Right atrium auricular region (tissue), 2 donors: ENCODE data around the gene PSMD1. TPM values are rescaled to one million over a fixed set of nuclear protein-coding genes. Genes with fewer than 3 reads are reported as not detected.

Source experiments
- DNase-seq: peaks from one replicate; pipeline ENCODE4 v3.0.0-alpha.2; 2019; ENCODE audit warnings: low spot score
- H3K27ac ChIP-seq, 2 donors: fragments of 200-600 bp; sonication (generic); 1 replicate in 1 of 2; 2 replicates in 1 of 2; pipeline ENCODE4 v1.5.1; 2016 to 2019
- H3K27me3 ChIP-seq, 2 donors: fragments of 200-600 bp; sonication (generic); one replicate each; pipeline versions ENCODE4 v1.5.1 to v1.6.0; 2017 to 2019
- H3K36me3 ChIP-seq: fragments of 200-600 bp; sonication (generic); one replicate; pipeline ENCODE4 v1.5.1; 2016
- H3K4me1 ChIP-seq, 2 donors: fragments of 200-600 bp; sonication (generic); one replicate each; pipeline versions ENCODE4 v1.5.1 to v1.6.0; 2017 to 2019
- H3K4me3 ChIP-seq, 2 donors: fragments of 200-600 bp; sonication (generic); 1 replicate in 1 of 2; 2 replicates in 1 of 2; pipeline ENCODE4 v1.5.1; 2017 to 2019; ENCODE audit warnings: mild to moderate bottlenecking in 1 of 2, moderate library complexity in 1 of 2
- H3K9me3 ChIP-seq, 2 donors: fragments of 200-600 bp; sonication (generic); one replicate each; pipeline ENCODE4 v1.5.1; 2019
- CTCF ChIP-seq, 2 donors: fragments of 200-600 bp; sonication (generic); IDR thresholded peaks; one replicate each; pipeline ENCODE4 v1.5.1; 2019; ENCODE audit warnings: antibody characterized with exemption in 2 of 2
- total RNA-seq, 2 donors: library from RNA; depleted of rRNA; stranded (reverse); fragments of >200 nt; gene quantifications; one replicate each; pipeline ENCODE4 v1.1.0, GENCODE V29; 2016

Gene PSMD1
- total RNA-seq, 2 donors from 2014 or later, result 53.1 to 75.4 TPM

GRCh38 chr2:231146665-231147064 lies 90.0 kb downstream of the PSMD1 start:
- Histone ChIP-seq H3K36me3 (peaks cover 33% of the 10 kb centered on the region), H3K4me1 (no peaks in the 10 kb centered on the region), H3K4me3 (no peak overlapping the region), H3K9me3 (no peaks in the 10 kb centered on the region), H3K27me3 (no peaks in the 10 kb centered on the region), H3K27ac (no peak overlapping the region)
- no peak for DNase-seq
- no peak for TF ChIP-seq CTCF (IDR thresholded peaks at IDR 0.05)

GRCh38 chr2:231152800-231153557 lies 96.3 kb downstream of the PSMD1 start:
- DNase-seq, result no peak
- TF ChIP-seq CTCF (IDR thresholded peaks at IDR 0.05), result no peak
- Histone ChIP-seq H3K4me1 (no peaks in the 10 kb centered on the region), H3K4me3 (no peak overlapping the region), H3K27me3 (no peaks in the 10 kb centered on the region), H3K36me3 (peaks cover 30% of the 10 kb centered on the region), H3K27ac (no peak overlapping the region), H3K9me3 (no peaks in the 10 kb centered on the region)

- Histone ChIP-seq H3K4me1 (peaks cover 0 to 7% of the 10 kb centered on the region in 2 donors), H3K27me3 (no peaks in the 10 kb centered on the region), H3K27ac (no peak overlapping the region), H3K36me3 (peaks cover 15% of the 10 kb centered on the region), H3K9me3 (no peaks in the 10 kb centered on the region), H3K4me3 (no peak overlapping the region)
- no peak for TF ChIP-seq CTCF (IDR thresholded peaks at IDR 0.05)
- DNase-seq, result no peak
Measured at GRCh38 chr2:231159306-231159705, 102.6 kb downstream of the PSMD1 start.

- Histone ChIP-seq H3K27ac (peak overlapping the region in 1 of 2 donors; percentile 43), H3K9me3 (no peaks in the 10 kb centered on the region), H3K4me3 (no peak overlapping the region), H3K4me1 (peaks cover 0 to 7% of the 10 kb centered on the region in 2 donors), H3K27me3 (no peaks in the 10 kb centered on the region), H3K36me3 (peaks cover 25% of the 10 kb centered on the region)
- no peak for TF ChIP-seq CTCF (IDR thresholded peaks at IDR 0.05)
- no peak for DNase-seq
Measured at GRCh38 chr2:231160701-231161100, 104.0 kb downstream of the PSMD1 start.

- no peak for DNase-seq
- no peak for TF ChIP-seq CTCF (IDR thresholded peaks at IDR 0.05)
- no peaks in the 10 kb centered on the region for H3K9me3 ChIP-seq
- peaks cover 32% of the 10 kb centered on the region for H3K36me3 ChIP-seq
- H3K27ac ChIP-seq, result peak overlapping the region; percentile 43 to 55
- no peaks in the 10 kb centered on the region for H3K27me3 ChIP-seq
- peaks cover 0 to 7% of the 10 kb centered on the region in 2 donors for H3K4me1 ChIP-seq
- H3K4me3 ChIP-seq, result no peak overlapping the region
Measured at GRCh38 chr2:231161252-231161839, 104.7 kb downstream of the PSMD1 start.
